GM12873 (cell line): ENCODE data around the gene PLIN3.

Experiments used
- TF ChIP-seq, protein P1 (sequence below): IDR thresholded peaks from 2 replicates; pipeline ENCODE4 v1.5.1; 2012; ENCODE audit warnings: low read depth, mild to moderate bottlenecking, moderate library complexity, low read length, control low read depth; ENCODE audit not compliant: insufficient read depth; ENCODE audit errors: missing control alignments

PLIN3 gene

GRCh38 chr19:4795400-4795799, 72.1 kb downstream of the PLIN3 start:
- TF ChIP-seq, protein P1, sequence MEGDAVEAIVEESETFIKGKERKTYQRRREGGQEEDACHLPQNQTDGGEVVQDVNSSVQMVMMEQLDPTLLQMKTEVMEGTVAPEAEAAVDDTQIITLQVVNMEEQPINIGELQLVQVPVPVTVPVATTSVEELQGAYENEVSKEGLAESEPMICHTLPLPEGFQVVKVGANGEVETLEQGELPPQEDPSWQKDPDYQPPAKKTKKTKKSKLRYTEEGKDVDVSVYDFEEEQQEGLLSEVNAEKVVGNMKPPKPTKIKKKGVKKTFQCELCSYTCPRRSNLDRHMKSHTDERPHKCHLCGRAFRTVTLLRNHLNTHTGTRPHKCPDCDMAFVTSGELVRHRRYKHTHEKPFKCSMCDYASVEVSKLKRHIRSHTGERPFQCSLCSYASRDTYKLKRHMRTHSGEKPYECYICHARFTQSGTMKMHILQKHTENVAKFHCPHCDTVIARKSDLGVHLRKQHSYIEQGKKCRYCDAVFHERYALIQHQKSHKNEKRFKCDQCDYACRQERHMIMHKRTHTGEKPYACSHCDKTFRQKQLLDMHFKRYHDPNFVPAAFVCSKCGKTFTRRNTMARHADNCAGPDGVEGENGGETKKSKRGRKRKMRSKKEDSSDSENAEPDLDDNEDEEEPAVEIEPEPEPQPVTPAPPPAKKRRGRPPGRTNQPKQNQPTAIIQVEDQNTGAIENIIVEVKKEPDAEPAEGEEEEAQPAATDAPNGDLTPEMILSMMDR, result no peak

- TF ChIP-seq, protein P1, result no peak
Measured at GRCh38 chr19:4794971-4795370, 72.5 kb downstream of the PLIN3 start.

DNA sequence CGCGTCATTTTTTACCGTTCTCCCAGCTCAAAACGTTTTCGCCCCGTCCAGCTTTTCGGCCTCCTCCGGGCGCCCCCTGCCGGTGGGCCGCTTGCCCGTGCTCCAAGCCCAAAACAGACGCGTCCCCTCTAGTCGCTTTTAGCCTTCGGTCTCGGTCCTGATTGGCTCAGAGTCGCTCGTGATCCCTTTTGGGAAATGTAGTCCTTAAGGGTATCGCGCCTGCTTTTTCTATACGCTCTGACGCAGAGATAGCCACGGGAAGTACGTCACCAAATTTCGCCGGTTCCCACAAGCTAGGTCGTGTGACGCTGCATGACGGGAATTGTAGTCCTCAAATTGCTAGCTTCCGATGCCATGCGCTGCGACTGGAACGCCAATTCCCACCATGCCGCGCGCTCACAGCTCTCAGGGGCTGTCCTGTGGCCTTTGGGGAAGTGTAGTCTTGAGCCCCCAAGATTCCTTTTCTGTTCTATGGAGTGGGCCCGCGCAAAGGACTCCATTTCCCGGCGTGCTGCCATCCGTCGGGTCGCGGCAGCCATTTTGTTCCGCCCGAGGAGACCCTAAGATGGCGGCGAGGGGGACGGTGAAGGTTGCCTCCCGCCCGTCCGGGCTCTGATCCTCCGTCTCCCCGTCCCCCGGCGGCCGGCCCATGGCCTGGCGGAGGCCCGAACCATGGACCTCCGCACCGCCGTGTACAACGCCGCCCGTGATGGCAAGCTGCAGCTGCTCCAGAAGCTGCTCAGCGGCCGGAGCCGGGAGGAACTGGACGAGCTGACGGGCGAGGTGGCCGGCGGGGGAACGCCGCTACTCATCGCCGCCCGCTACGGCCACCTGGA, 76.1 kb downstream of the PLIN3 start, which contains the start of gene FEM1A:
Gene FEM1A (plus strand): TSS at position 552 of the 836 bp plus-strand sequence. CDS start 121 bp downstream, at position 673.
- TF ChIP-seq, protein P1, result peak; percentile 95
